SW 1271 (cell line): ENCODE data around the gene MYOD1.
A peak's percentile ranks its signal among the peaks of the same experiment; 100 is the strongest.

ENCODE experiments used
- DNase-seq, 2 experiments: peaks; one replicate each; lab custom pipeline; 2025; lab: John Stamatoyannopoulos, UW

MYOD1 gene

GRCh38 chr11:17719028-17719937, at the start of gene MYOD1:
TSS of gene MYOD1 (plus strand) at chr11:17719571. CDS start at chr11:17719783, 212 bp downstream.
- no peak for DNase-seq

GRCh38 chr11:17672469-17672868, 46.9 kb upstream of the MYOD1 start:
- no peak for DNase-seq

DNA sequence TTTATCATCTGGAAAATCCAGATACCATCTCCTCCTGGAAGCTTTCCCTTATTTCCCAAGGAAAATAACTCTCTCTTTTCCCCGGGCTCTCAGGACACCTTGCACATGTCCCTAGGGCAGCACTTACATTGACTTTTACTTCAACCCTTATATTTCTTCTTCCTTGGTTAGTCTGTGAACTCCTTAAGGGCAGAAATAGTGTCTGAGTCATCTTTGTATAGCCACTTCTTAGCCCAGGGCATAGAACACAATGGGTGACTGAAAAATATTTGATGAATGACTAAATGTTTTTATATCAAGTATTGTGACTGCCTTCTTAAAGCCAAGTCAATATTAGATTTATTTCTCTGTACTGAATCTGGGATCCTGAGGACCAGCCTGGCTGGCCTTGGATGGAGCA, 45.4 kb upstream of the MYOD1 start:
- DNase-seq: no peak

- no peak for DNase-seq
Observed at GRCh38 chr11:17682848-17683247, 36.5 kb upstream of the MYOD1 start.

GRCh38 chr11:17683377-17684161, 35.8 kb upstream of the MYOD1 start:
- DNase-seq: peak in 1 of 2 experiments; percentile 40

DNA sequence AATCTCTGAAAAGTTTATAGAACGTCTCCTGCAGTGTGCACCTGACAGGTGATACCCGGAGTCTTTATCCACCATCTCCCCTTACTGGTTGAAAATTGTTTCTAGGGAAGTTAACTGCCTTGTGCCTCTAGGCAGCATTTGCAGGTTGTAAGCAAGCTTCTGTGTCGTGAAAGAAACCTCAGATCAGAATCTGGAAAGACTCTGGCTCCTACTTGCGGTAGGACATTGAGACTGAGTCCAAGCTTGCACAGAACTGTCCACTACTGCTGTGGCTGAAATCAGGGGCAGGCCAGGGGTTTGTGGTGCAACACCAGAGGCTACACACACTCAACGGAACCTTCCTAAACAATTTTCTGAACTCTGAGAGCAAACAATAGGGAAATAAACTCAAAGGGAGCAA, 34.8 kb upstream of the MYOD1 start:
- DNase-seq: no peak

DNA sequence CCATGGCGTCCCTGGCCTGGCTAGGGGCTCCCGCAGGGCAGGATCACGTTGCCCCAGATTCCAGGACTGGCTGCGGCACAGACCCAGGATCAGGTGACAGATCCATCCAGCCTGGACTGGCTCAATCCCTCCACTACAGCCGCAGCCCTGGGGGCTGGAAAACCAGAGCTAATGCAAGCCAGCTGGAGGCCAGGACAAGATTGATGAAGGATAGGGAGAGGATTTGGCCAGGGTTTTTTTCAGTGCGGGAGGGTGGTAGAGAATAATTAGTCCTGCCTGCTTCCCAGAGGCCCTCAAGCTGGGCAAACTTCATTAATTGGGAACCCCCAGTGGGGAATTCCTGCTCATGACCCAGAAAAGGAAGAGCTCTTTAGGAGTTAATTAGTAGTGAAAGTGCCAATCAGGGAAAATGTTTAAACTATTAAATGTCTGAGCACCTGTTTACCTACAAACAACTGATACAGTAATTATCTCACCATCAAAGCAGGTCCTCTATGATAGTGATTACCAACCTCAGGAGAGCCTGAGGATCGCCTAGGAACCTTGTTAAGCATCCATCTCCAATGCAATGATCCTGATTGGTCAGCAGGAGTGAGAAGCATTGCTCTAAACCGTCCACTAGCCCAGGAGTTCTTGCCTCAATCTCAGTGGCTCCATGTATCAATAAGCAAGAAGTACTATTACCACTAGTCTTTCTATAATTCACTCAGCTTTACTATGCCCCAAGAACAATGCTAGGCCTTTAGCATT, 33.0 kb upstream of the MYOD1 start:
- no peak for DNase-seq

GRCh38 chr11:17687946-17688670, 31.3 kb upstream of the MYOD1 start:
- no peak for DNase-seq

GRCh38 chr11:17691550-17691949, 27.8 kb upstream of the MYOD1 start:
- DNase-seq: no peak

GRCh38 chr11:17691976-17692375, 27.4 kb upstream of the MYOD1 start:
- DNase-seq: no peak

GRCh38 chr11:17692931-17693330, 26.4 kb upstream of the MYOD1 start:
- no peak for DNase-seq

- no peak for DNase-seq
Observed at GRCh38 chr11:17693531-17693930, 25.8 kb upstream of the MYOD1 start.

DNA sequence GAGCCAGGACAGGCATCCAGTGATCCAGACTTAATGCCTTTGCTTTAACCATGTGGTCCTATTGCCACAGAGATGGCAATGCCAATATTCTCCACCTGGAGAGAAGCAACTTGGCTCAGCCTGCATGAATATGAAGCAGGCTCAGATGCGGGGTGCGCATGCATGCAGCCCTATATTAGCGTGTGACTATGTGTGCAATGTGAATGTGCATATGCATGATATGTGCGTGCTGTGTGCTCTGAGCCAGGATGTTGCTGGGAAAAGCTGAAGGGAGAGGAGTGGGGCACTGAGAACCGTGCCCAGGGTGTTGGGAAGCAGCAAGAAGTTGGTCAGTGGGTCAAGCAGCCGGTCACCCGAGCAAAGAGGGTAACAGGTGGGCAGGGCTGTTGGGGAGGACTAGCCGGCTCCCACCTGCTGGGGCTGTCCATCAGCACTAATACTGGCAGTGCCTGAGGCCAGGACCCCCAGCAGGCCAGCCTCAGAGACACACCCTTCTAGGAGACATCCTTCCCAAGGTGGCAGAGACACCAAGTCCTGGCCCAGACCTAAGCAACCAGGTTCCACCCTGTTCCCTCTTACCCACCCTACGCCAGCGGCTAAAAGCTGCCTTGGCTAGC, 24.8 kb upstream of the MYOD1 start:
- no peak for DNase-seq

DNA sequence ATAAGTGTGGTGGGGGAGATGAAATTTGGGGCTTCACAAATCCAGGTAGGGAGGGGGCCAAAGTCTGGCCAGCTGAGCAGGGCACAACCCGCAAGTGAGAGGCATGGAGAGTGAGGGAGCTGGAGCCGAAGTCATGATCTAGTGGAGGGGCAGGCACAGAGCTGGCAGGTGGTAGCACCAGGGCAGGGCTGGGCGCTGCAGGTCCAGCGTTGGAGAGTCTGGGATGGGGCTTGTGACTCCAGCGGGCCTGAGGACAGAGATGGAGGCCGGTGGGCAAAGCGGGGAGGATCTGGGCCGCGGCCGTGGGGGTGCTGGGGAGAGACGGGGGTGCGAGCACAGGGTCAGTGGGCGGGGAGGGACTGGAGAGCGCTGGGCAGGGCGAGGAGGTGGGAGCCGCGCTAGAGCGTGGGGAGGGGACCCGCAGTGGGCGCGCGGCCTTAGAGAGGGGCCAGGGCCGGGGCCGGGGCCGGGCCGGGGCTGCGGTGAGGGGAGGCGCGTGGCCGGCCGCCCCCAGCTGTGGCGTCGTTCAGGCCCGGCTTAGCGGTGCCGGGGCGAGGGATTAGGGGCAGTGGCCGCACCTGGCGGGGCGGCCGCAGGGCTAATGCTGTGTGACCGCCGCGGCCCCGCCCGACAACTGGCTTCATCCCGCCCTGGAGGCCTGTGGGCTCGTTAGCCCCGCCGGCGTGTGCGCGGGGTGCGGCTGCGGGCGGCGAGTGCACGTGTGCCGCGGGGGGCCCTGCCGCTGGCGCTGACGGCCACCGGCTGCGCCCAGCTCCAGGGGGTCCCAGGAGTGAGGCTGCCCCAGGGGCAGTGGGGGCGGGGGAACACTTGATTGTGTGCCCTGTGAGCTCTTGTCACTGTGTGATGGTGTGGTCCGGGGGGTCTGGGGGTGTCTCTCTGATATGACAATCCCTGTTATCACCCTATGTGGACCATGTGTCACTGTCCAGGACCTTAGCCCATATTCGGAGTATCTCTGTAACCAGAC, 23.6 kb upstream of the MYOD1 start:
- no peak for DNase-seq

- DNase-seq: no peak
Observed at GRCh38 chr11:17696741-17697140, 22.6 kb upstream of the MYOD1 start.

DNA sequence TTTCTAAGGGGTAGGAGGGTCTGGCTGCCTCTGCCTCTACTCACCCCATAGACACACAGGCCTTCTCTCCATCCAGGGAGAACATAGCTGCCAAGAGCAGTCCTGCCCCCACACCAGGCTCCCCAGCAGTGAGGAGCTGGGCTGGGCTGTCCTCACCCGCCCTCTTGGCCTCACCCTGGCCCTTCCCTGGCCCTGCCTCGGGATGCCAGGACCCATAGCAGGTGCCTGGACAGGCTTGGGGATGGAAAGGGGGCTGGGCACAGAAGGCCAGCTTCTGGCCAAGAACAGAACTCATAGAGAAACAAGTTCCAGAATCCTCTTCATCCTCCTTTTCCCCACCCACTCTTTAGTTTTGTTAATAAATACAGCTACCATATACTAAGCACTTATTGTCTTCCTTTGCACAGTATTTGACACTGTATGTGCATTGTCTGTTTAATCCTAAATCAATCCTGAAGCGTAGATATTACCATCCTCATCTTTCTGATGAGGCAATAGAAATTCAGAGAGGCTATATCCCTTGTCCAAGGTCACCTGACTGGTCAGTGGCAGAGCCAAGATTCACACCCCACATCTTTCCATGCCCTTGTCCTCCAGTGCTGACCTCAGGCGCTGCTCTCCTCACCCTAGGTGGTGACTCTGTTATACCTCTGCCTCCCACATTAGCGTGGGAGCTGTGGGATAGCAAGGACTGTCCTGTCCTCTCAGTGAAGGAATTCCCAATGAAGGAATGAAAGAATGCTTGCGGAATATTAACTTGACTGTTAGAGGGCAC, 22.0 kb upstream of the MYOD1 start:
- no peak for DNase-seq

DNA sequence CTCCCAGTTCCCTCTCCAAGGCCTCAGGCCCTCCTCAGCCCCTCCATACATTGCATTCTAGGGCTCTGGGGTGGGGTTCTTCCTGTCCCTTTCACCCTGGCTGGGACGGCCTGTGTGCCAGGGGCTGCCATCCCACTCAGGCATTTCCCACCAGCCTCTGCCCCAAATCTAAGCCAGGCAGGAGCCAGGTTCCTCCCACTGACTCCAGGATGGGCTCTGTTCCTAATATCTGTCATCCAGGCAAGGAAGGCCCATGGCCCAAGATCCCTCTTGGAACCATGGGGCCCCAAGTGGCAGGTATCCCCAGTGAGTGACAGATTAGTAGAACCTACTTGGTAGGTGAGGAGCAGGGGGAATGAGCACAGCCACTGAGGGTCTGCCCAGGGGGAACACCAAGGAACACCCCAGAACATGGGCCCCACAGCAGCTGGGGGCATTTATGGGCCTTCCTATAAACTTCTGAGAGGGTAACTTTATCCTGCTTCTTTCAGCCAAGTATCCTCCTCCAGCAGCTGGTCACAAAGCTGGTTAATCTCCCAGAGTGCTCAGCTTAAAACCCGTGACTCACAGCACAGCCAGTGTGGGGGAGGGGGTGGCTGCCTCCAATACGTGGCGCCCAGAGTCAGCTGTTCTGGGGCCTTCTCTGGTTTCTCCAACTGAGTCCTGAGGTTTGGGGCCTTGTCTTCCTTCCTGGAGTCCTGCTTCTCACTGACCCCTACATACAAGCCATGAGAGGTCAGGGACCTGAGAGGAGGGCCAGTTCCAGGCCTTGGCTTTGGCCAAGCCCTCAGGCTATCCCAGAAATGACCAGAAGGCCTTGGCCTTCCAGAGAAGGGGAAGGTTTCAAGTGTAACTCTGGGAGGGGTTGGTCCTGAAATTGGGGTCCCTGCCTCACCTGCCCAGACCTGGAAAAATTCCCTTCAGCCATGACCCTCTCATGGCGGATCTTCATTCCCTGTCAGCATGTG, 19.9 kb upstream of the MYOD1 start:
- no peak for DNase-seq

DNA sequence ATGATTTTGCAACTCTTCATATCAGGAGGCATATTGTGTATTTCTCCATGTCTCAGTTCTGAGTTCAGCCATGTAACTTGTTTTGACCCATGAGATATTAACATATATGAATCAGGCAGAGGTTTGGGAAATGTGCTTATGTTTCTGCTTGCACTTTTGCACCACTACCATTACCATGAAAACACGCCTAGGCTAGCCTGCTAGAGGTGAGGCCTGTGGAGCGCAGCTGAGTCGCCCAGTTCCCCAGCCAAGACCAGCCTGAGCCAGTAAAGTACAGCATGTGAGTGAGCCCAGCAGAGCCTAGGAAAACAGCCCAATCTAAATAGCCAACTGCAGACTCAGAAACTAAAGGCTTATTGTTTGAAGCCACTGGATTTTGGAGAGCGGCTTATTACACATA, 18.4 kb upstream of the MYOD1 start:
- DNase-seq: no peak
